HG03354 (cell line): ENCODE results near the gene TBXT.
"Not testable (repeated sequence)": the region's sequence is repeated elsewhere in the genome, so short reads cannot be mapped to it uniquely, and the experiment has no call there.

Source experiments
- ATAC-seq: cut with Tn5 transposase; IDR thresholded peaks from one replicate; pipeline ENCODE4 v1.9.1; 2021; ENCODE audit warnings: mild to moderate bottlenecking; ENCODE audit not compliant: unreplicated experiment, poor library complexity, severe bottlenecking

TBXT gene

GRCh38 chr6:166167801-166168615 is at the start of gene TBXT:
TBXT (minus strand) TSS chr6:166167851; CDS start chr6:166167591, 260 bp downstream.
- no peak for ATAC-seq

GRCh38 chr6:166207284-166207561 is 39.6 kb upstream of the TBXT start:
- ATAC-seq, result no peak

GRCh38 chr6:166206510-166207283 is 39.0 kb upstream of the TBXT start:
- ATAC-seq, result no peak

GRCh38 chr6:166206066-166206465 is 38.4 kb upstream of the TBXT start:
- ATAC-seq, result no peak

- no peak for ATAC-seq
Measured at GRCh38 chr6:166204852-166205650, 37.4 kb upstream of the TBXT start.

GRCh38 chr6:166203641-166204222 is 36.1 kb upstream of the TBXT start:
- ATAC-seq, result no peak

- ATAC-seq, result no peak
Measured at GRCh38 chr6:166203003-166203640, 35.5 kb upstream of the TBXT start.

- ATAC-seq, result peak; percentile 88
Measured at GRCh38 chr6:166202321-166202733, 34.7 kb upstream of the TBXT start.

GRCh38 chr6:166201878-166202277 is 34.2 kb upstream of the TBXT start:
- ATAC-seq, result peak; percentile 6

- ATAC-seq, result no peak
Measured at GRCh38 chr6:166197361-166197760, 29.7 kb upstream of the TBXT start.

- no peak for ATAC-seq
Measured at GRCh38 chr6:166195860-166196238, 28.2 kb upstream of the TBXT start.

- ATAC-seq, result no peak
Measured at GRCh38 chr6:166194914-166195859, 27.5 kb upstream of the TBXT start.

GRCh38 chr6:166192557-166192956 is 24.9 kb upstream of the TBXT start:
- no peak for ATAC-seq

- no peak for ATAC-seq
Measured at GRCh38 chr6:166192136-166192535, 24.5 kb upstream of the TBXT start.

- no peak for ATAC-seq
Measured at GRCh38 chr6:166179704-166180103, 12.1 kb upstream of the TBXT start.

GRCh38 chr6:166176106-166176505 is 8.5 kb upstream of the TBXT start:
- no peak for ATAC-seq

- not testable (repeated sequence) for ATAC-seq
Measured at GRCh38 chr6:166175093-166175492, 7.4 kb upstream of the TBXT start.

- peak; percentile 53 for ATAC-seq
Measured at GRCh38 chr6:166174031-166174430, 6.4 kb upstream of the TBXT start.
